ENCODE measurements around the gene HPS3. TPM values are rescaled to one million over a fixed set of nuclear protein-coding genes. Genes with fewer than 3 reads are reported as not detected.
A peak's percentile ranks its signal among the peaks of the same experiment; 100 is the strongest.

The HPS3 gene
- 17.1 TPM for polyA plus RNA-seq (2012; ENCODE audit: insufficient read length, low read depth)

GRCh38 chr3:149129326-149130205, at the start of gene HPS3:
TSS of gene HPS3 (plus strand) at chr3:149129638. CDS start at chr3:149129724, 86 bp downstream.
- peak; percentile 89 for TF ChIP-seq FOXP2 (optimal IDR thresholded peaks at IDR 0.05; ENCODE audit: borderline replicate concordance, extremely low read depth, extremely low read length, insufficient read depth)
- 0 out of 4 replicates have a peak, but pooled peaks of 1 of the 2 experiments have one; percentile 5 for TF ChIP-seq REST (IDR thresholded peaks at IDR 0.05; ENCODE audit: insufficient read depth in 1 of 2, low read depth in 2 of 2, low read length in 2 of 2)
- no peak for TF ChIP-seq TAF1 (IDR thresholded peaks at IDR 0.05; ENCODE audit: borderline replicate concordance, insufficient read depth, low read length)
- peak; percentile 76; the same call in 1 of the 2 replicates for TF ChIP-seq SIN3A (IDR thresholded peaks at IDR 0.05; ENCODE audit: borderline replicate concordance, insufficient read depth, low read length)
- peak; percentile 71 for TF ChIP-seq POLR2AphosphoS5 (IDR thresholded peaks at IDR 0.05; ENCODE audit: low read depth, low read length)

GRCh38 chr3:149080011-149080698, 49.3 kb upstream of the HPS3 start:
- TF ChIP-seq REST (IDR thresholded peaks at IDR 0.05; ENCODE audit: insufficient read depth in 1 of 2, low read depth in 2 of 2, low read length in 2 of 2), result no peak
- TF ChIP-seq SIN3A (IDR thresholded peaks at IDR 0.05; ENCODE audit: borderline replicate concordance, insufficient read depth, low read length), result no peak
- no peak for TF ChIP-seq TAF1 (IDR thresholded peaks at IDR 0.05; ENCODE audit: borderline replicate concordance, insufficient read depth, low read length)
- no peak for TF ChIP-seq FOXP2 (optimal IDR thresholded peaks at IDR 0.05; ENCODE audit: borderline replicate concordance, extremely low read depth, extremely low read length, insufficient read depth)
- no peak for TF ChIP-seq POLR2AphosphoS5 (IDR thresholded peaks at IDR 0.05; ENCODE audit: low read depth, low read length)

- TF ChIP-seq REST (IDR thresholded peaks at IDR 0.05; ENCODE audit: insufficient read depth in 1 of 2, low read depth in 2 of 2, low read length in 2 of 2) (no peak), FOXP2 (optimal IDR thresholded peaks at IDR 0.05; ENCODE audit: borderline replicate concordance, extremely low read depth, extremely low read length, insufficient read depth) (no peak), POLR2AphosphoS5 (IDR thresholded peaks at IDR 0.05; ENCODE audit: low read depth, low read length) (no peak), TAF1 (IDR thresholded peaks at IDR 0.05; ENCODE audit: borderline replicate concordance, insufficient read depth, low read length) (no peak), SIN3A (IDR thresholded peaks at IDR 0.05; ENCODE audit: borderline replicate concordance, insufficient read depth, low read length) (no peak)
These were observed 48.7 kb upstream of the HPS3 start for GRCh38 chr3:149080699-149081091.

GRCh38 chr3:149081772-149082171, 47.7 kb upstream of the HPS3 start:
- TF ChIP-seq REST (IDR thresholded peaks at IDR 0.05; ENCODE audit: insufficient read depth in 1 of 2, low read depth in 2 of 2, low read length in 2 of 2) (no peak), FOXP2 (optimal IDR thresholded peaks at IDR 0.05; ENCODE audit: borderline replicate concordance, extremely low read depth, extremely low read length, insufficient read depth) (no peak), POLR2AphosphoS5 (IDR thresholded peaks at IDR 0.05; ENCODE audit: low read depth, low read length) (no peak), SIN3A (IDR thresholded peaks at IDR 0.05; ENCODE audit: borderline replicate concordance, insufficient read depth, low read length) (no peak), TAF1 (IDR thresholded peaks at IDR 0.05; ENCODE audit: borderline replicate concordance, insufficient read depth, low read length) (no peak)
